ENCODE measurements around the gene TYRO3. TPM values are rescaled to one million over a fixed set of nuclear protein-coding genes. Genes with fewer than 3 reads are reported as not detected.

TYRO3 gene
- 81.7 TPM for polyA plus RNA-seq (2013, experiment 1 of 2)
- polyA plus RNA-seq (2013, experiment 2 of 2), result 79.1 TPM

DNA sequence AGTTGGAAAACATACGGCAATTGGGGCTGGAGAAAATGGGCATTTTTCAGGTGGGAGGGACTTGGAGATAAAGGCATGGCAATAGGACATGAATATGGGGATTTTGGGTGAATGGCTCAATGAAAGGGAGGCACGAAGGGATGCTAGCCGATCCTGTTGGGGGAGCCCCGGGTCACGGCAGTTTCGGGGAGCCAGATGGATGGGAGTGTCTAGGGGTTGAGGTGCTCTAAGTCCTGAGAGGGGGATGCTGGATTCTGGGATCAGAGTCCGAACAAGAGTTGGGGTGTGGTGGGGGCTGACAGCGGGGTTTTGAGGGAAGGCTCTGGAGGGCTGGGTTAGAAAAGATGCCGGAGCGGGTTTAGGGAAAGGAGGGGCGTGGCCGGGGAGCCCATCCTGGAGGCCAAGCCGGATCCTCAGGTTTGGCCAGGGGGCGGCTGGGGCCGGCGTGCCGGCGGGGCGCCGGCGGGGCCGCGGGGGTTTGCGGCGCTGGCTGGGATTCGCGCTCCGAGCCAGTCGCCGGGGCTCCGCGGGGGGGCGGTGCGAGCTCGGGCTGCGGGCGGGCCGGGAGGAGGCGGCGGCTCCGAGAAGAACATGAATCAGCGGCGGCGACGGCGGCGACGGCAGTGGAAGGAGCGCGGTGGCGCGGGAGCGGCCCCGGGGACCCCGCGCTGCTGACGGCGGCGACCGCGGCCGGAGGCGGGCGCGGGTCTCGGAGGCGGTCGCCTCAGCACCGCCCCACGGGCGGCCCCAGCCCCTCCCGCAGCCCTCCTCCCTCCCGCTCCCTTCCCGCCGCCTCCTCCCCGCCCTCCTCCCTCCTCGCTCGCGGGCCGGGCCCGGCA, at the start of gene TYRO3:
TYRO3 (plus strand) TSS at position 813 of the 839 bp plus-strand sequence. CDS start 46 bp downstream, outside the sequence.
- Histone ChIP-seq H3K9me3 (ENCODE audit: control insufficient read depth, low read length) (no peaks in the 10 kb centered on the region), H3K27ac (ENCODE audit: low read depth, low read length, severe bottlenecking) (peak within 1 kb of the TSS; percentile 74), H3K4me1 (ENCODE audit: control insufficient read depth, insufficient read depth, low read length, poor library complexity, severe bottlenecking) (peaks cover 58% of the 10 kb centered on the region), H3K4me3 (ENCODE audit: extremely low read depth, insufficient read depth, low read length, poor library complexity, severe bottlenecking) (peak within 1 kb of the TSS; percentile 75), H3K36me3 (ENCODE audit: control insufficient read depth, insufficient read depth, low read length) (peaks cover 21% of the 10 kb centered on the region)
- WGBS, 2 experiments (ENCODE audit: insufficient coverage in 2 of 2), result 1% methylated on average over 30 to 47 of the region's 81 CpGs

GRCh38 chr15:41510728-41511127, 48.3 kb upstream of the TYRO3 start:
- WGBS, 2 experiments (ENCODE audit: insufficient coverage in 2 of 2), result 31 to 53% methylated on average over 5 to 6 of the region's 7 CpGs
- H3K4me1 ChIP-seq (ENCODE audit: control insufficient read depth, insufficient read depth, low read length, poor library complexity, severe bottlenecking), result peaks cover 15% of the 10 kb centered on the region
- no peak overlapping the region for H3K27ac ChIP-seq (ENCODE audit: low read depth, low read length, severe bottlenecking)
- no peaks in the 10 kb centered on the region for H3K36me3 ChIP-seq (ENCODE audit: control insufficient read depth, insufficient read depth, low read length)
- H3K9me3 ChIP-seq (ENCODE audit: control insufficient read depth, low read length), result no peaks in the 10 kb centered on the region
- no peak overlapping the region for H3K4me3 ChIP-seq (ENCODE audit: extremely low read depth, insufficient read depth, low read length, poor library complexity, severe bottlenecking)

- Histone ChIP-seq H3K4me3 (ENCODE audit: extremely low read depth, insufficient read depth, low read length, poor library complexity, severe bottlenecking) (peak overlapping the region; percentile 1), H3K36me3 (ENCODE audit: control insufficient read depth, insufficient read depth, low read length) (peaks cover 2% of the 10 kb centered on the region), H3K4me1 (ENCODE audit: control insufficient read depth, insufficient read depth, low read length, poor library complexity, severe bottlenecking) (peaks cover 15% of the 10 kb centered on the region), H3K27ac (ENCODE audit: low read depth, low read length, severe bottlenecking) (no peak overlapping the region), H3K9me3 (ENCODE audit: control insufficient read depth, low read length) (no peaks in the 10 kb centered on the region)
- 4% methylated on average over 30 to 48 of the region's 56 CpGs for WGBS, 2 experiments (ENCODE audit: insufficient coverage in 2 of 2)
Measured at GRCh38 chr15:41511331-41511898, 47.6 kb upstream of the TYRO3 start.

GRCh38 chr15:41511899-41512369, 47.1 kb upstream of the TYRO3 start:
- peak overlapping the region; percentile 5 for H3K4me3 ChIP-seq (ENCODE audit: extremely low read depth, insufficient read depth, low read length, poor library complexity, severe bottlenecking)
- H3K27ac ChIP-seq (ENCODE audit: low read depth, low read length, severe bottlenecking), result no peak overlapping the region
- H3K4me1 ChIP-seq (ENCODE audit: control insufficient read depth, insufficient read depth, low read length, poor library complexity, severe bottlenecking), result peaks cover 15% of the 10 kb centered on the region
- H3K36me3 ChIP-seq (ENCODE audit: control insufficient read depth, insufficient read depth, low read length), result peaks cover 3% of the 10 kb centered on the region
- H3K9me3 ChIP-seq (ENCODE audit: control insufficient read depth, low read length), result no peaks in the 10 kb centered on the region
- 2 to 5% methylated on average over 40 to 42 of the region's 49 CpGs for WGBS, 2 experiments (ENCODE audit: insufficient coverage in 2 of 2)

- WGBS, 2 experiments (ENCODE audit: insufficient coverage in 2 of 2), result 16 to 19% methylated on average over 30 to 33 of the region's 33 CpGs
- Histone ChIP-seq H3K4me3 (ENCODE audit: extremely low read depth, insufficient read depth, low read length, poor library complexity, severe bottlenecking) (peak overlapping the region; percentile 34), H3K4me1 (ENCODE audit: control insufficient read depth, insufficient read depth, low read length, poor library complexity, severe bottlenecking) (peaks cover 15% of the 10 kb centered on the region), H3K27ac (ENCODE audit: low read depth, low read length, severe bottlenecking) (no peak overlapping the region), H3K36me3 (ENCODE audit: control insufficient read depth, insufficient read depth, low read length) (peaks cover 9% of the 10 kb centered on the region), H3K9me3 (ENCODE audit: control insufficient read depth, low read length) (no peaks in the 10 kb centered on the region)
Measured at GRCh38 chr15:41512512-41512939, 46.5 kb upstream of the TYRO3 start.

- WGBS, 2 experiments (ENCODE audit: insufficient coverage in 2 of 2), result 3 to 4% methylated on average over 30 to 33 of the region's 40 CpGs
- no peaks in the 10 kb centered on the region for H3K9me3 ChIP-seq (ENCODE audit: control insufficient read depth, low read length)
- H3K4me3 ChIP-seq (ENCODE audit: extremely low read depth, insufficient read depth, low read length, poor library complexity, severe bottlenecking), result peak overlapping the region; percentile 34
- peaks cover 14% of the 10 kb centered on the region for H3K36me3 ChIP-seq (ENCODE audit: control insufficient read depth, insufficient read depth, low read length)
- no peak overlapping the region for H3K27ac ChIP-seq (ENCODE audit: low read depth, low read length, severe bottlenecking)
- peaks cover 15% of the 10 kb centered on the region for H3K4me1 ChIP-seq (ENCODE audit: control insufficient read depth, insufficient read depth, low read length, poor library complexity, severe bottlenecking)
Measured at GRCh38 chr15:41512940-41513505, 46.0 kb upstream of the TYRO3 start.

GRCh38 chr15:41513506-41514227, 45.3 kb upstream of the TYRO3 start, which contains the start of gene LTK:
LTK (minus strand) TSS chr15:41513827; CDS start chr15:41513709, 118 bp downstream.
- H3K4me1 ChIP-seq (ENCODE audit: control insufficient read depth, insufficient read depth, low read length, poor library complexity, severe bottlenecking), result peaks cover 15% of the 10 kb centered on the region
- H3K9me3 ChIP-seq (ENCODE audit: control insufficient read depth, low read length), result no peaks in the 10 kb centered on the region
- no peak within 1 kb of the TSS for H3K27ac ChIP-seq (ENCODE audit: low read depth, low read length, severe bottlenecking)
- 12 to 14% methylated on average over 18 to 32 of the region's 33 CpGs for WGBS, 2 experiments (ENCODE audit: insufficient coverage in 2 of 2)
- peak within 1 kb of the TSS; percentile 34 for H3K4me3 ChIP-seq (ENCODE audit: extremely low read depth, insufficient read depth, low read length, poor library complexity, severe bottlenecking)
- peaks cover 15% of the 10 kb centered on the region for H3K36me3 ChIP-seq (ENCODE audit: control insufficient read depth, insufficient read depth, low read length)

DNA sequence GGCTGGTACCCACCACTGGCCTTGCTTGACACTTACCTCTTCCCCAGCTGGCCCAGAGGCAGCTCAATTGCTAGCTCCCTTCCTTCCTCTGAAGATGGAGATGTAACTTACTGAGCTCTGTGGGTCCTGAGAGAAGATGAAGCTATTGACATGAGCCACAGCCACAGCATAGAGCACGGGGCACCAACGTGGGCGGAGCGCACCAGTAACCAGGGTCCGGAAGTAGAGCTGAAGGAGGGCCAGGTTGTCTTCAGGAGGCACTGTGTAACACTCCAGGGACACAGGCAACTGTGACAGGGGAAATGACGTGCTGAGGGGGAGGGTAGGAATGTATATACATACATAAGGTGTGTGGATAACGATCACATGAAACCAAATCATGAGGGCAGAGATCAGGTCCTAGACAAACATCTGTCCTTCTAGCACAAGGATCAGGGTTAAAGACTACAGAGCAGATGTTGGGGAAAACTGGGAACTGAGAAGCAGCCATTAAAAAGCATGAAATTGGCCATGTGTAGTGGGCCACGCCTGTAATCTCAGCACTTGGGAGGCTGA, 41.0 kb upstream of the TYRO3 start:
- peaks cover 39% of the 10 kb centered on the region for H3K36me3 ChIP-seq (ENCODE audit: control insufficient read depth, insufficient read depth, low read length)
- H3K27ac ChIP-seq (ENCODE audit: low read depth, low read length, severe bottlenecking), result no peak overlapping the region
- H3K4me1 ChIP-seq (ENCODE audit: control insufficient read depth, insufficient read depth, low read length, poor library complexity, severe bottlenecking), result peaks cover 5% of the 10 kb centered on the region
- H3K4me3 ChIP-seq (ENCODE audit: extremely low read depth, insufficient read depth, low read length, poor library complexity, severe bottlenecking), result no peak overlapping the region
- H3K9me3 ChIP-seq (ENCODE audit: control insufficient read depth, low read length), result no peaks in the 10 kb centered on the region
- WGBS, 2 experiments (ENCODE audit: insufficient coverage in 2 of 2), result 92 to 97% methylated on average over 8 of the region's 8 CpGs

- H3K36me3 ChIP-seq (ENCODE audit: control insufficient read depth, insufficient read depth, low read length), result peaks cover 54% of the 10 kb centered on the region
- no peaks in the 10 kb centered on the region for H3K4me1 ChIP-seq (ENCODE audit: control insufficient read depth, insufficient read depth, low read length, poor library complexity, severe bottlenecking)
- H3K4me3 ChIP-seq (ENCODE audit: extremely low read depth, insufficient read depth, low read length, poor library complexity, severe bottlenecking), result no peak overlapping the region
- no peaks in the 10 kb centered on the region for H3K9me3 ChIP-seq (ENCODE audit: control insufficient read depth, low read length)
- H3K27ac ChIP-seq (ENCODE audit: low read depth, low read length, severe bottlenecking), result no peak overlapping the region
- 94 to 96% methylated on average over 17 of the region's 17 CpGs for WGBS, 2 experiments (ENCODE audit: insufficient coverage in 2 of 2)
Measured at GRCh38 chr15:41520636-41521035, 38.4 kb upstream of the TYRO3 start.

- Histone ChIP-seq H3K9me3 (ENCODE audit: control insufficient read depth, low read length) (no peaks in the 10 kb centered on the region), H3K27ac (ENCODE audit: low read depth, low read length, severe bottlenecking) (no peak overlapping the region), H3K4me3 (ENCODE audit: extremely low read depth, insufficient read depth, low read length, poor library complexity, severe bottlenecking) (no peak overlapping the region), H3K36me3 (ENCODE audit: control insufficient read depth, insufficient read depth, low read length) (peaks cover 62% of the 10 kb centered on the region), H3K4me1 (ENCODE audit: control insufficient read depth, insufficient read depth, low read length, poor library complexity, severe bottlenecking) (no peaks in the 10 kb centered on the region)
- 93% methylated on average over 9 of the region's 9 CpGs for WGBS, 2 experiments (ENCODE audit: insufficient coverage in 2 of 2)
Measured at GRCh38 chr15:41521614-41522013, 37.4 kb upstream of the TYRO3 start.
